Uterus (tissue), 2 donors: ENCODE measurements around the gene TAF1B.

ENCODE experiments used
- CTCF ChIP-seq, 4 experiments: fragments of 200-600 bp in 2 of 4; fragments of 450-650 bp in 2 of 4; sonication (generic) in 2 of 4; IDR thresholded peaks; one replicate each; pipeline ENCODE4 v1.5.1; 2016 to 2019; ENCODE audit warnings: antibody characterized with exemption in 4 of 4, mild to moderate bottlenecking in 2 of 4, moderate library complexity in 1 of 4
- POLR2A ChIP-seq, 2 donors: fragments of 450-650 bp; IDR thresholded peaks; one replicate each; pipeline ENCODE4 v1.6.1; 2016; ENCODE audit warnings: antibody characterized with exemption in 2 of 2, mild to moderate bottlenecking in 1 of 2, moderate library complexity in 1 of 2

DNA sequence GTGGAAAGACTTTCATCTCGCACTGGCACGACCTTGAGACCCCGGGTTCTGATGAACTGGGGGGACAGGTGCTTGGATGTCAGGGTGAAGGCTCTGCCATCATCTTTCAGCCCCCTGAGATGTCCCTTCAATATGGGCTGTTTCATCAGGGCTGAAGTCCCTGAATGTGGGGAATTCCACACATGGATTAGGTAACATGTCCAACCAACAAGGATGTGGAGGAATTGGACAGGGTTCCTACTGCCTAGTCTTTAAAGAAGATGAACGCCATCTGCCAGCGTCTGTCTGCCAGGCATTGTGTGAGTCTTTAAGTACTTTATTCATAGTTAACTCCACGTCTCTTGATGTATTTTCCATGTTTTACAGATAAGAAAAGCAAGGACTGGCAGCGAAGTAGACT lies 102.3 kb downstream of the TAF1B start:
- no peak for TF ChIP-seq POLR2A (IDR thresholded peaks at IDR 0.05)
- TF ChIP-seq CTCF (IDR thresholded peaks at IDR 0.05) = no peak
